ENCODE data around the gene NDUFA8. TPM values are rescaled to one million over a fixed set of nuclear protein-coding genes. Genes with fewer than 3 reads are reported as not detected.

The NDUFA8 gene
- total RNA-seq, 4 donors from 2014 or later = 18.0 to 26.0 (median 22.5) TPM

DNA sequence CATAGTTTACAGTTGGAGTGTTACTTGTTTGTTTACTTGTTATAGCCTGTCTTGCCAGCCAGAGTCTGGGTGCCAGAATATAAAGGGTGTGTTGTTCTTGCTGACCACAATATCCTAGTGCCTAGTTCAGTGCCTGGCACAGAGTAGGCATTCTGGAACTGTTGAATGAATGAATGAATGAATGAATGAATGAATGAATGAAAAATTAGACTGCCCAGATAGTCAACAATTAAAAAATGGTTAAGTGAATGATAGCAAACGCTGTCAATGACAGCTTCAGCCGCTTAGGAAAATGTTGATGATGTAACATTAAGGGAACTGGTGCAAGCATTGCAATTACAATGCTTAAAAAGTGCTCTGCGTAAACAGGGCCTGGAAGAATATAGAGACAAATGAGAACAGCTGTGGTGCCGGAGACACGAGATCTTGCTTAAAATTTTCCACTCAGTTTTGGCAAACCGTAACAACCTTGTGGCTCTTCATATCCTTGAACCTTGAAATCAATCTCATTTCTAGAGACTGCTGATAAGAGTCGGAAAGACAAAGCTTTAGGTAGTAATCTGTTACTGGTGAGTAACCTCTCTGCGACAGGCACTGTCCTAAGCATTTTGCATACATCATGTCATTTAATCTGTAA lies 61.8 kb downstream of the NDUFA8 start:
- Histone ChIP-seq H3K36me3 (no peaks in the 10 kb centered on the region), H3K9me3 (no peaks in the 10 kb centered on the region), H3K27ac (no peak overlapping the region), H3K4me1 (peaks cover 0 to 13% (median 0%) of the 10 kb centered on the region in 4 donors), H3K4me3 (no peak overlapping the region), H3K27me3 (no peaks in the 10 kb centered on the region)
- WGBS, 2 donors = 68 to 74% methylated on average over 8 of the region's 8 CpGs
- DNase-seq (ENCODE audit: low spot score in 2 of 2) = no peak
- TF ChIP-seq POLR2A (IDR thresholded peaks at IDR 0.05) (no peak), EP300 (IDR thresholded peaks at IDR 0.05) (no peak)
- TF ChIP-seq, protein P1, sequence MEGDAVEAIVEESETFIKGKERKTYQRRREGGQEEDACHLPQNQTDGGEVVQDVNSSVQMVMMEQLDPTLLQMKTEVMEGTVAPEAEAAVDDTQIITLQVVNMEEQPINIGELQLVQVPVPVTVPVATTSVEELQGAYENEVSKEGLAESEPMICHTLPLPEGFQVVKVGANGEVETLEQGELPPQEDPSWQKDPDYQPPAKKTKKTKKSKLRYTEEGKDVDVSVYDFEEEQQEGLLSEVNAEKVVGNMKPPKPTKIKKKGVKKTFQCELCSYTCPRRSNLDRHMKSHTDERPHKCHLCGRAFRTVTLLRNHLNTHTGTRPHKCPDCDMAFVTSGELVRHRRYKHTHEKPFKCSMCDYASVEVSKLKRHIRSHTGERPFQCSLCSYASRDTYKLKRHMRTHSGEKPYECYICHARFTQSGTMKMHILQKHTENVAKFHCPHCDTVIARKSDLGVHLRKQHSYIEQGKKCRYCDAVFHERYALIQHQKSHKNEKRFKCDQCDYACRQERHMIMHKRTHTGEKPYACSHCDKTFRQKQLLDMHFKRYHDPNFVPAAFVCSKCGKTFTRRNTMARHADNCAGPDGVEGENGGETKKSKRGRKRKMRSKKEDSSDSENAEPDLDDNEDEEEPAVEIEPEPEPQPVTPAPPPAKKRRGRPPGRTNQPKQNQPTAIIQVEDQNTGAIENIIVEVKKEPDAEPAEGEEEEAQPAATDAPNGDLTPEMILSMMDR (IDR thresholded peaks at IDR 0.05) = no peak

DNA sequence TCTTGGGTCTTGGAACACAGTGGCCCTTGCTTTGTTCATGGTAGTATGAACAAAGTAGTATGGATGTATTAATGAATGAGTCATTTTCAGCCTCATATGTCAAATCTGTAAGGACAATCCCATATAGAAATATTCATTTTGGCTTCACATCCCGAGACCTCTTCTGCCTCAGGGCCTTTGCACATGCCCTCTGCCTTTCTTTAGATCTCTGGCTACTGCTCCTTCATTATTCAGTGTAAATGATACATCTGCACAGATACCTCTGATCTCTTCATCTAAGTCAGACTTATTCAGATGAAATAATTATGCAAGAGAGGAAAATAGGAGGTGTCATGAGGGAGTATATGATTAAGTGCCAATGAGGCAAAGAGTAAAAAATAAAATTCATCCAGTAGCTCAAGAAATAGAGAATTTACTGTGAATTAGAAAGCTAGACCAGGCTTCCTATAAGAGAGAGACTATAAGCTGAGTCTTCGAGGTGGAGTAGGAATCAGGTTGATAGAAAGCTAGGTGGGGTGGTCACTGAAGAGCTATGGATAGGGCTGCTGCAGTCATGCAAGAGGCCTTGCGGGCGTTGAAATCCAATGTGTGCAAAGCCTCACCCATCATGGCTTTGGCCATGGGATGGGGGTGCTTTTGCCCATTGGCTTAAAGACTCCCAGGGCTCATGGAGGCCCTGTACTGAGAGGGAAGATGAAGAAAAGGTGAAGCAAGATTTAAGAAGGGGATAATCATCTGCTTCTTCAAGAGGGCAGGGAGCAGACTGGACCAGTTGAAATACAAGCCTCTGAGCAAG lies 62.8 kb downstream of the NDUFA8 start:
- TF ChIP-seq EP300 (IDR thresholded peaks at IDR 0.05) (no peak), POLR2A (IDR thresholded peaks at IDR 0.05) (no peak)
- TF ChIP-seq, protein P1 (IDR thresholded peaks at IDR 0.05) = no peak
- Histone ChIP-seq H3K27ac (no peak overlapping the region), H3K27me3 (no peaks in the 10 kb centered on the region), H3K9me3 (no peaks in the 10 kb centered on the region), H3K36me3 (no peaks in the 10 kb centered on the region), H3K4me3 (no peak overlapping the region), H3K4me1 (peaks cover 0 to 21% (median 7%) of the 10 kb centered on the region in 4 donors)
- DNase-seq (ENCODE audit: low spot score in 2 of 2) = no peak
- WGBS, 2 donors = 84 to 87% methylated on average over 4 of the region's 4 CpGs

DNA sequence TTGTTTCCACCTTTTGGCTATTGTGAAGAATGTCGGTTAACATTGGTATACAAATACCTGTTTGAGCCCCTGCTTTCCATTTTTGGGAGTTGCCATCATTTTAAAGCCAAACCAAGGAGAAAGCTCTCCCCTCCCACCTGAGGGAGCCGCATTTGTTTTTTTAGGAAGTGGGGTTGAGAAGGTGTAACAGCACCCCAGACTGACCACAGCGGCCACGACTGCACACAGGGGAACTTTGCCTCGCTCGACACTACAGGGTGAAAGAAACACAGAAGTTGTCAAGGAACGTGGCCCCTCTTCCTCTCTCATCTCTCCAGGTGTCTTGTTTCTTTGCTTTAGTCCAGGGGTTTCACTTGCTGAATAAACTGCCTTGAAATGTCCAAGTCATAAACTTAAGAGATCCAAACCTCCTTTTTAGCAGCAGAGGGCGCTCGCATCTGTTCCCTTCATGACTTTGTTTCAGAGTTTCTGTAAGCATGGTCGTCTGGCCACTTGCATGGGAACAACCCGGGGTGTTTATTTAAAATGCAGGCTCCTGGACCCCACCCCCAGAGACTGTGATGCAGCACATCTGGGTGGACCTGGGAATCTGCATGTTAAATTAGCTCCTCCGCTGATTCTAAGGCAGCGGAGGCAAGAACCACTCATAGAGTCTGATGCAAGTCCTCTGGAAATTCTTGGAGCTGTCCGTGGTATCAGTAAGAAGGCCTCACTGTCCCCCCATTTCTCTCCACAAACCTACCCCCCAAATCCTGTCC lies 64.4 kb downstream of the NDUFA8 start:
- TF ChIP-seq, protein P1 (IDR thresholded peaks at IDR 0.05) = peak; percentile 16 to 61 (median 41)
- TF ChIP-seq POLR2A (IDR thresholded peaks at IDR 0.05) (no peak), EP300 (IDR thresholded peaks at IDR 0.05) (no peak)
- no peak overlapping the region for H3K27ac ChIP-seq

More for the DNA sequence above, 64.4 kb downstream of the NDUFA8 start:
- Histone ChIP-seq H3K4me1 (peaks cover 0 to 38% (median 15%) of the 10 kb centered on the region in 4 donors), H3K4me3 (no peak overlapping the region), H3K9me3 (no peaks in the 10 kb centered on the region), H3K36me3 (no peaks in the 10 kb centered on the region), H3K27me3 (no peaks in the 10 kb centered on the region)
- peak in 1 of 2 donors; percentile 59 for DNase-seq (ENCODE audit: low spot score in 2 of 2)
- 22 to 30% methylated on average over 14 of the region's 14 CpGs for WGBS, 2 donors

Small RNA genes within 50 kb of the gene (small RNA-seq; reads per million reads assigned to genes)
- not detected for gene MIR4478

Other genes with a start within 250 kb of the NDUFA8 start
- 10 to 100 TPM in 3 of 4 donors, 1 to 10 TPM in 1; 9.8 to 18.6 (median 15.6) TPM for gene TTLL11, start 66.5 kb downstream of the NDUFA8 start, total RNA-seq
- 1 to 10 TPM in 1 of 4 donors, not detected in 3; 1.8 TPM for gene MORN5, start 129 bp upstream of the NDUFA8 start, total RNA-seq
- gene LHX6, start 69.2 kb upstream of the NDUFA8 start, total RNA-seq = 10 to 100 TPM in 1 of 4 donors, 1 to 10 TPM in 3; 2.5 to 15.0 (median 6.5) TPM
- 1 to 10 TPM; 5.7 to 8.0 (median 7.0) TPM for gene RBM18, start 105.1 kb upstream of the NDUFA8 start, total RNA-seq
- gene MRRF, start 105.1 kb upstream of the NDUFA8 start, total RNA-seq = 10 to 100 TPM; 22.7 to 39.4 (median 38.2) TPM
- 1 to 10 TPM; 2.2 to 7.3 (median 4.4) TPM for gene PTGS1, start 211.2 kb upstream of the NDUFA8 start, total RNA-seq